HG03139 (cell line): ENCODE measurements around the gene FRZB.

ENCODE experiments used
- ATAC-seq: cut with Tn5 transposase; IDR thresholded peaks from one replicate; pipeline ENCODE4 v1.9.1; 2021; ENCODE audit not compliant: unreplicated experiment

The FRZB gene

DNA sequence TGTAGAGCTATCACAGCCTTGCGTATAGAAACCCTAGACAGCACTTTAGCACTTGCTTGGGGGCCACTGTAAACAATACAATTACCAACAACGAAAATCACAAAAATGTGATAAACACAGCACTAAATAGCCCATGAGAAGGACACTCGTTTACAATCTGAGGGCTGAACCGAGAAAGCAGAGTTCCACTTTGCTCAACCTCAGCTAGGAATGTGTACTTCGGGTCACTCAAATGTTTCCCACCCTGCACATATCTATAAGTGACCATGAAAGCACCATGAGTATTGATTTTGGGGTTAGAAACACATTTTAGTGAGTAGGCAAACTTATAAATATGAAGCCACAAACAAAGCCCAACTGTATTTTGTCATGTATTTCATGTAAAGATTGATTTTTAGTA is 62.3 kb downstream of the FRZB start:
- no peak for ATAC-seq

DNA sequence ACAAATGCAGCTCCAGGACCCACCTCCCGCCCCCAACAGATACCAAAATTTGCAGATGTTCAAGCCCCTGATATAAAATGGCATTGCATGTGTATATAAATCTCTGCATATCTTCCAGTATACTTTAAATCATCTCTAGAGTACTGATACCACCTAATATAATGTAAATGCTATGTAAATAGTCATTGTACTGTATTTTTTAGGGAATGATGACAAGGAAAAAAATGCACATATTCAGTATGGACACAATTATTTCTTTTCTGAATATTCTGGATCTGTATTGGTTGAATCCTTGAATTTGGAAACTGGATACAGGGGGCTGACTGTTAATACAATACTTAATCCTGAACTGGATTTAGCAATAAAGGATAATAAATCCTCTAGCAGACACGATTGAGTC is 67.7 kb downstream of the FRZB start:
- ATAC-seq, result no peak

DNA sequence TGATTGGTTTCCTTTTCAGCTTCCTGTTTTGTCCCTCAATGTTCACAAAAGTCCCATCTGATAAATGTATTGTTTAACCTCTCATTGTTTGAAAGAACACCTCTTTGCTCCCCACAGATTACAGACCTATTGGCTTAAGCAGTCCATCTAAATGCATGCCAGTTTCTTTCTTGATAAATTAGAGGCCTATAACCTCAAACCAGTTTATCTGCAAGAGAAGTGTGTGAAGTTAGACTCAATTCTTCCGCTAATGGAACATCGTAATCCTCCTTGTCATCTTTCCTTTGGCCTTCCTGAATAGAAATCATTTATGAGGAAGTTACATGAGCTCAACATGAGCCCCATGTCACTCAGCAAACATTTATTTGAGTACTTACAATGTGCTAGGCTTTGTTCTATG is 74.0 kb downstream of the FRZB start:
- ATAC-seq, result no peak

DNA sequence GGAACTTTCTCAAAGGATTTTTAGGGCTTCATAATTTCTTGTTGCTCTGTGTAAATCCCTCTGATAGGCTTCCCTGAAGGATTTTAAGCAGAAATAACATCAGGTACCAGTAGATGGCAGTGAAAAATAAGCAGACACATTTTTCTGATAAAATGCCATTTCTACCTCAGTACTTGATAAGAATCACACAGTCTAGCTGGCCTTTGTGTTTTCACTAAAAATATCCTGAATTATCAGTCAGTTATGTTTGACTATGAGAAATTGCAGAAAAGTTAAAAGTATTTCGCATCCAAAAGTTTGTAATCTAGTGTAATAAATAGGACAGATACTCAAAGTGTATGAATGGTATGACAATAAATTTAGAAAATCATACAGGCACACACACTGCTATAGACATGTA is 81.7 kb downstream of the FRZB start:
- ATAC-seq, result no peak

DNA sequence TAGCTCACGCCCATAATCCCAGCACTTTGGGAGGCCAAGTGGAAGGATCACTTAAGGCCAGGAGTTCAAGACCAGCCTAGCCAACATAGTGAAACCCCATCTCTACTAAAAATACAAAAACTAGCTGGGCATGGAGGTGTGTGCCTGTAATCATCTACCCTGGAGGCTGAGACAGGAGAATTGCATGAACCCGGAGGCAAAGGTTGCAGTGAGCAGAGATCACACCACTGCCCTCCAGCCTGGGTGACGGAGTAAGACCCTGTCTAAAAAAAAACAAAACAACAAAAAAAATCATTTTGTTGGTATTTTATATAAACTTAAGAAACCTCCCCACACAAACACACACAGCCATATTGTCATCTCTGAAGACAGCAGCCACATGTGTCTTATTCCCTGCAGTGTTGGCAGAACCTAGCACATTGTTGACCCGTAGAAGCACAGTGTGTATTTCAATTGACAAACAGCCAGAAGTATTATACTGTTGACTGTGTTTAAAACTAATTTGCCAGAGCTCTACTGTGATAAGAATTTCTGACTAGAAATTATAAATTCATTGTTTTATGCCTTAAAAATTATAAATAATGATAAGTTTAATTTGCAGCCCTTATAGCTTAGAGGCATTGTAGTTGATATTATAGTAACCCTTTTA is 82.3 kb downstream of the FRZB start:
- no peak for ATAC-seq
